ENCODE measurements around the gene TBX19. TPM values are rescaled to one million over a fixed set of nuclear protein-coding genes. Genes with fewer than 3 reads are reported as not detected.

TBX19 gene
- total RNA-seq, 1 experiment from 2014 or later: 3.0 TPM

DNA sequence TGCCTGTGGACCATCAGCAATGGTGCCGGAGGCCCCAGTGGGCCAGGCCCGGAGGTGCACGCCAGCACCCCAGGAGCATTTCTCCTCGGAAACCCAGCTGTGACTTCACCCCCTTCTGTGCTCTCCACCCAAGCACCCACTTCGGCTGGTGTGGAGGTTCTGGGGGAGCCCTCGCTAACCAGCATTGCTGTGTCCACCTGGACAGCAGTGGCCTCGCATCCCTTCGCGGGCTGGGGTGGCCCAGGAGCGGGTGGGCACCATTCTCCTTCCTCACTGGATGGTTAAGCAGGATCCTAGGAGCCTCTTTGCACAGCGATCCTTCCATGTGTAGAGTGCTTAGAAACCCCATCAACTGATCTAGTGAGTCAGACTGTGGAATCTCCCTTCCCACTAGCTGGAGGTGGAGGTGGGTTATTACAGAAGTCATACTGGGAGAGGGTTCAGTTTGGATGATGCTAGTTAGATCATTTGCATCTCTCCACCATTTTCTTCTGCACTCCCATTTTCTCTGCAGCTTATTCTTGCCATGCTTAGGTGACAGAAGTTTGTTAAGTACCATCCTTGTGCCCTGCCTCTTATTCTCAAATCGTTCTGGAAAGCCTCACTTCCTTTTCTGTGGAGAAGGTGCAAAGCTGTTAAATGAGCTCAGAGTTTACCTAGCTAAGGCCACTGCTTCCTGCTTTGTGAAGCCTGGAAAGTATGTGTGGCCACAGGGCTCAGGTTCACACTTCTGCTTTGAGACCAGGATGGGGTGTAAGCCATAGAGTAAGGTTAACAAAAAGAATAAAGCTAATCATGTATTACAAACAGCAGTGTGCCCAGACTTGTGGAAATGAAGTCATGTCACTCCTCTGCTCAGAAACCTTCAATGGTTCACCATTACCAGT, 32.3 kb downstream of the TBX19 start:
- no peak overlapping the region for H3K4me2 ChIP-seq (ENCODE audit: low read length)
- ChIA-PET POLR2A (no interaction called here), RAD21 (ENCODE audit: low non-redundant PET in 1 of 2, low total read pairs in 2 of 2, uncharacterized antibody in 2 of 2, unreplicated experiment in 2 of 2) (no interaction called here), CTCF (interaction anchor here (0.9 kb wide), 1 partner anchor 78 kb away, joined by 3 read pairs; no protein-coding TSS in a partner anchor)
- no peak for ATAC-seq
- no peaks in the 10 kb centered on the region for H3K36me3 ChIP-seq (ENCODE audit: control insufficient read depth in 1 of 2, insufficient read depth in 2 of 2, low read length in 2 of 2)
- no TSS peak for BruUV-seq (replicated peaks)
- no peak overlapping the region for H2AFZ ChIP-seq (ENCODE audit: low read depth, low read length, poor library complexity, severe bottlenecking)
- no peaks in the 10 kb centered on the region for H3K9me3 ChIP-seq (ENCODE audit: control insufficient read depth in 1 of 2, insufficient read depth in 1 of 2, low read depth in 1 of 2, low read length in 2 of 2)
- H3K79me2 ChIP-seq (ENCODE audit: insufficient read depth, low read length): no peaks in the 10 kb centered on the region
- H3K4me3 ChIP-seq (replicated peaks in 1 of 2; ENCODE audit: low read depth in 1 of 2, low read length in 2 of 2): no peak overlapping the region
- H3K9ac ChIP-seq (ENCODE audit: low read length): no peak overlapping the region
- TF ChIP-seq, protein P1, sequence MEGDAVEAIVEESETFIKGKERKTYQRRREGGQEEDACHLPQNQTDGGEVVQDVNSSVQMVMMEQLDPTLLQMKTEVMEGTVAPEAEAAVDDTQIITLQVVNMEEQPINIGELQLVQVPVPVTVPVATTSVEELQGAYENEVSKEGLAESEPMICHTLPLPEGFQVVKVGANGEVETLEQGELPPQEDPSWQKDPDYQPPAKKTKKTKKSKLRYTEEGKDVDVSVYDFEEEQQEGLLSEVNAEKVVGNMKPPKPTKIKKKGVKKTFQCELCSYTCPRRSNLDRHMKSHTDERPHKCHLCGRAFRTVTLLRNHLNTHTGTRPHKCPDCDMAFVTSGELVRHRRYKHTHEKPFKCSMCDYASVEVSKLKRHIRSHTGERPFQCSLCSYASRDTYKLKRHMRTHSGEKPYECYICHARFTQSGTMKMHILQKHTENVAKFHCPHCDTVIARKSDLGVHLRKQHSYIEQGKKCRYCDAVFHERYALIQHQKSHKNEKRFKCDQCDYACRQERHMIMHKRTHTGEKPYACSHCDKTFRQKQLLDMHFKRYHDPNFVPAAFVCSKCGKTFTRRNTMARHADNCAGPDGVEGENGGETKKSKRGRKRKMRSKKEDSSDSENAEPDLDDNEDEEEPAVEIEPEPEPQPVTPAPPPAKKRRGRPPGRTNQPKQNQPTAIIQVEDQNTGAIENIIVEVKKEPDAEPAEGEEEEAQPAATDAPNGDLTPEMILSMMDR (IDR thresholded peaks at IDR 0.05 in 2 of 3, conservative IDR thresholded peaks at IDR 0.05 in 1 of 3; ENCODE audit: borderline replicate concordance in 1 of 3, insufficient read depth in 1 of 3, low read depth in 2 of 3, low read length in 2 of 3): no peak
- no peak for TF ChIP-seq ZFX (IDR thresholded peaks at IDR 0.05)
- TF ChIP-seq JUND (IDR thresholded peaks at IDR 0.05): no peak
- no peaks in the 10 kb centered on the region for H3K4me1 ChIP-seq (ENCODE audit: control insufficient read depth in 1 of 2, insufficient read depth in 2 of 2, low read length in 2 of 2)
- H3K27ac ChIP-seq (ENCODE audit: low read depth, low read length): no peak overlapping the region
- no peak for DNase-seq (ENCODE audit: low read depth, low spot score)
- intact Hi-C loops (cut with micrococcal nuclease): no loop called here
- no peaks in the 10 kb centered on the region for H3K27me3 ChIP-seq (ENCODE audit: insufficient read depth, low read length)
- no peaks in the 10 kb centered on the region for H3K9me2 ChIP-seq (ENCODE audit: insufficient read depth)
- H4K20me1 ChIP-seq (ENCODE audit: insufficient read depth): no peaks in the 10 kb centered on the region

DNA sequence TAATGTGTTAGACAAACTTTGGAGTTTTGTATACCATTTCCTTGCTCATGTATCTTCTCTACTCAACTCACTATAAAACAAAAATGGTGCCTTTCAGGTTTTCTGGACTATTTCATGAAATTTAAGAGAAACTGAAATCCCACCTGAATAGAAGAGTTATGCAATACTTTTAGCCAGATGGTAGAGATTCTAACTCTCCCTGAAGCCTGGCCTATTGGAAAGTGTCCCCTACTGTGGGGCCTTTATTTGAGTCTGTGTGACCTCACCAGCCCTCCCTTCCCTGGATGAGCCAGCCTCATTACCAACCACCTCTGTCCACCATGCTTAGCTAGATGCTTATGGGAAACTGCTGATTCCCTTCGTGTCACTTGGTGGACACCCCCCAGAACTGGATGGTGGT, 35.5 kb downstream of the TBX19 start:
- H3K9me3 ChIP-seq (ENCODE audit: control insufficient read depth in 1 of 2, insufficient read depth in 1 of 2, low read depth in 1 of 2, low read length in 2 of 2): no peaks in the 10 kb centered on the region
- POLR2A ChIA-PET: no interaction called here
- TF ChIP-seq EZH2 (IDR thresholded peaks at IDR 0.05) (no peak), RAD21 (IDR thresholded peaks at IDR 0.05; ENCODE audit: low read depth) (no peak), EGR1 (IDR thresholded peaks at IDR 0.05; ENCODE audit: low read depth) (no peak), SIN3A (IDR thresholded peaks at IDR 0.05; ENCODE audit: low read depth) (no peak), EZH2phosphoT487 (IDR thresholded peaks at IDR 0.05; ENCODE audit: borderline replicate concordance) (no peak), SP1 (IDR thresholded peaks at IDR 0.05; ENCODE audit: low read depth) (no peak), POLR2A (IDR thresholded peaks at IDR 0.05; ENCODE audit: borderline replicate concordance, extremely low read depth, insufficient read depth, insufficient read length) (no peak), ZBTB33 (IDR thresholded peaks at IDR 0.05; ENCODE audit: extremely low read depth, insufficient replicate concordance, low read length) (no peak), ZFX (IDR thresholded peaks at IDR 0.05) (no peak), ZNF274 (IDR thresholded peaks at IDR 0.05; ENCODE audit: low read depth, low read length) (no peak)
- TF ChIP-seq, protein P2, sequence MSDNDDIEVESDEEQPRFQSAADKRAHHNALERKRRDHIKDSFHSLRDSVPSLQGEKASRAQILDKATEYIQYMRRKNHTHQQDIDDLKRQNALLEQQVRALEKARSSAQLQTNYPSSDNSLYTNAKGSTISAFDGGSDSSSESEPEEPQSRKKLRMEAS (IDR thresholded peaks at IDR 0.05): no peak
- H3K27ac ChIP-seq (ENCODE audit: low read depth, low read length): no peak overlapping the region
- CTCF ChIA-PET: no interaction called here
- no peak overlapping the region for H2AFZ ChIP-seq (ENCODE audit: low read depth, low read length, poor library complexity, severe bottlenecking)
- H3K4me2 ChIP-seq (ENCODE audit: low read length): no peak overlapping the region
- no peaks in the 10 kb centered on the region for H4K20me1 ChIP-seq (ENCODE audit: insufficient read depth)
- H3K79me2 ChIP-seq (ENCODE audit: insufficient read depth, low read length): no peaks in the 10 kb centered on the region
- H3K9me2 ChIP-seq (ENCODE audit: insufficient read depth): no peaks in the 10 kb centered on the region
- no peak overlapping the region for H3K9ac ChIP-seq (ENCODE audit: low read length)
- no peak for ATAC-seq
- no peak for DNase-seq (ENCODE audit: low read depth, low spot score)
- H3K36me3 ChIP-seq (ENCODE audit: control insufficient read depth in 1 of 2, insufficient read depth in 2 of 2, low read length in 2 of 2): no peaks in the 10 kb centered on the region
- H3K27me3 ChIP-seq (ENCODE audit: insufficient read depth, low read length): no peaks in the 10 kb centered on the region
- BruUV-seq (replicated peaks): no TSS peak
- no peak overlapping the region for H3K4me3 ChIP-seq (replicated peaks in 1 of 2; ENCODE audit: low read depth in 1 of 2, low read length in 2 of 2)
- RAD21 ChIA-PET (ENCODE audit: low non-redundant PET in 1 of 2, low total read pairs in 2 of 2, uncharacterized antibody in 2 of 2, unreplicated experiment in 2 of 2): no interaction called here
- intact Hi-C loops (cut with micrococcal nuclease): no loop called here
- H3K4me1 ChIP-seq (ENCODE audit: control insufficient read depth in 1 of 2, insufficient read depth in 2 of 2, low read length in 2 of 2): peaks cover 7 to 18% of the 10 kb centered on the region in 2 experiments

Measured in HCT116 (cell line).